ENCODE measurements around the gene GPC1. TPM values are rescaled to one million over a fixed set of nuclear protein-coding genes. Genes with fewer than 3 reads are reported as not detected.

Gene GPC1
- total RNA-seq, 2 experiments from 2014 or later, result 3.4 to 4.7 TPM

- peak; percentile 20 for ATAC-seq (ENCODE audit: low read depth)
- Mint-ChIP-seq H3K27ac (no peak overlapping the region), H3K4me3 (no peak overlapping the region), H3K9me3 (no peaks in the 10 kb centered on the region), H3K4me1 (peaks cover 3% of the 10 kb centered on the region), H3K36me3 (no peaks in the 10 kb centered on the region), H3K27me3 (peaks cover 48% of the 10 kb centered on the region)
- DNase-seq, result no peak
- POLR2A ChIA-PET, result no interaction called here
Observed at GRCh38 chr2:240452462-240453256, 17.2 kb downstream of the GPC1 start.

DNA sequence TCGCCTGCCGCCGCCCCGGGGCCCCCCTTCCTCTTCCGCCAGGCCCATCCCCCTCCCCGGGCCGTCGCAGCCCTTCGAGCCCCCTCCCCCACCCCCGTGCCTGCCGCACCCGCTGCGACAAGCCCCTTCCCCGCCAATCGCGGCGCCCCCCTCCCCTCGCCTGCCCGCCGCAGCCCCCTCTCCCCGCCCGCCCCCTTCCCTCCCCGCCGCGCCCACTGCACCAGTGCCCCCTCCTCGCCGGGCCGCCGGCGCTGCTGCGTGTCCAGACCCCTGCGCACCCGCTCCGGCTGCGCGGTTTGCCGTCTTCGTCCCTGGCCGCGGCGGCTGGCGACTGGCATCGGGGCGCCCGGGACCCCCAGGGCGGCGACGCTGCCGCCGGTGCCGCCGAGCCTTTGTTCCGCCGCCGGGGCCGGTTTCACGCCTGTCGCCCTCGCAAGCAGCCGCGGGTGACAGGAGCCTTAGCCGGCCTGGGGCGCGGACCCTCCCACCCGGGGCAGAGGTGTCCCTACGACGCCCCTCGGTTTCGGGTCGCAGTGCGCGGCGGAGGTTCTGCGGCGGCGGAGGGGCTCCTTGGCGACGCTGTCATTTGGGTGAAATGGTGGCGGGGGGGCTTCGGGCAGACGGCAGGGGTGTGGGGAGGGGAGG lies 18.1 kb downstream of the GPC1 start:
- no peaks in the 10 kb centered on the region for H3K36me3 Mint-ChIP-seq
- no peaks in the 10 kb centered on the region for H3K9me3 Mint-ChIP-seq
- peak overlapping the region; percentile 35 for H3K4me3 Mint-ChIP-seq
- H3K27me3 Mint-ChIP-seq, result peaks cover 48% of the 10 kb centered on the region
- ATAC-seq (ENCODE audit: low read depth) (no peak), DNase-seq (no peak)
- POLR2A ChIA-PET, result no interaction called here
- peaks cover 3% of the 10 kb centered on the region for H3K4me1 Mint-ChIP-seq
- no peak overlapping the region for H3K27ac Mint-ChIP-seq

DNA sequence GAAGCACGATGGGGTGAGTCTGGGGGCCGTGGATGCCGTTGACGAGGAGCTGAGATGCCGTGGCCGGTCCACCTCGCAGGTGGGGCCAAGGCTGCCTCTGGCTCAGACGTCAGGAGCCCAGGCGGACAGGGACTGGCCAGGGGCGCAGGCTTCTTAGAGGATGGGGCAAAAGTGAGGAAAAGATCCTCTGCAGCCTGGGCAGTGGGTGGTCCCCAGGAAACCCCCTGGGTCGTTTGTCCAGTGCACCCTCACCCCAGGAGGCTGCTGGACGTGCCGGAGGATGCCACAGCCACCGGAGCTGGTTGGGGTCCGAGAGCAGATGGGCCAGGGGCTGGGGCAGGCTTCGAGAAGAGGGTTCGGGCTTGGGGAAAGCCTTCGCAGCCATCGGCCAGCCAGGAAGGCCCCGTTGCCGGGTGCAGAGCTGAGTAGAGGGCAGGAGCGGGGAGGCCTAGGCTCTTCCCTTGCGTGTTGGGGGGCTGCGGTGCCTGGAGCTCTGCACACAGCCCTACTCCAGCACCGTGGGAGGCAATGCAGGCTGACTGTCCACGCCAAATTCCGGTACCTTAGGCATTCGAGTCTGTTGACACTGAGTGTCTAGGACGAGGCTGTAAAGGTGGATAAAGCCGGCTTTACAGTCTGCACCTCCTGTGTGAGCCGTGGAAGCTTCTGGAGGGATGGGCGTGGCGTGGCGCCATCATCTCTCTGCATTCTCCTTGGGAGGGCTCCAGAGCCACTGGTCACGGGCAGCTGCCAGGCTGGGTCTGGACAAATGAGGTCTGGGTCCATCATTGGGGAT lies 18.8 kb downstream of the GPC1 start:
- ATAC-seq (ENCODE audit: low read depth), result no peak
- Mint-ChIP-seq H3K4me3 (peak overlapping the region; percentile 35), H3K27ac (no peak overlapping the region), H3K4me1 (peaks cover 3% of the 10 kb centered on the region), H3K27me3 (peaks cover 48% of the 10 kb centered on the region), H3K9me3 (no peaks in the 10 kb centered on the region), H3K36me3 (no peaks in the 10 kb centered on the region)
- POLR2A ChIA-PET, result no interaction called here
- no peak for DNase-seq

- ATAC-seq (ENCODE audit: low read depth) (no peak), DNase-seq (no peak)
- Mint-ChIP-seq H3K9me3 (no peaks in the 10 kb centered on the region), H3K27me3 (peaks cover 47% of the 10 kb centered on the region), H3K4me3 (no peak overlapping the region), H3K4me1 (peaks cover 3% of the 10 kb centered on the region), H3K36me3 (no peaks in the 10 kb centered on the region), H3K27ac (no peak overlapping the region)
- POLR2A ChIA-PET, result no interaction called here
Observed at GRCh38 chr2:240455272-240455646, 19.8 kb downstream of the GPC1 start.

- Mint-ChIP-seq H3K27ac (no peak overlapping the region), H3K4me1 (peaks cover 3% of the 10 kb centered on the region), H3K27me3 (peaks cover 41% of the 10 kb centered on the region), H3K9me3 (no peaks in the 10 kb centered on the region), H3K36me3 (no peaks in the 10 kb centered on the region), H3K4me3 (no peak overlapping the region)
- DNase-seq (no peak), ATAC-seq (ENCODE audit: low read depth) (no peak)
- POLR2A ChIA-PET, result no interaction called here
Observed at GRCh38 chr2:240455647-240456446, 20.4 kb downstream of the GPC1 start.

- no peaks in the 10 kb centered on the region for H3K36me3 Mint-ChIP-seq
- POLR2A ChIA-PET, result no interaction called here
- peaks cover 3% of the 10 kb centered on the region for H3K4me1 Mint-ChIP-seq
- H3K9me3 Mint-ChIP-seq, result no peaks in the 10 kb centered on the region
- peaks cover 34% of the 10 kb centered on the region for H3K27me3 Mint-ChIP-seq
- H3K27ac Mint-ChIP-seq, result no peak overlapping the region
- DNase-seq (no peak), ATAC-seq (ENCODE audit: low read depth) (no peak)
- no peak overlapping the region for H3K4me3 Mint-ChIP-seq
Observed at GRCh38 chr2:240456447-240457222, 21.2 kb downstream of the GPC1 start.

DNA sequence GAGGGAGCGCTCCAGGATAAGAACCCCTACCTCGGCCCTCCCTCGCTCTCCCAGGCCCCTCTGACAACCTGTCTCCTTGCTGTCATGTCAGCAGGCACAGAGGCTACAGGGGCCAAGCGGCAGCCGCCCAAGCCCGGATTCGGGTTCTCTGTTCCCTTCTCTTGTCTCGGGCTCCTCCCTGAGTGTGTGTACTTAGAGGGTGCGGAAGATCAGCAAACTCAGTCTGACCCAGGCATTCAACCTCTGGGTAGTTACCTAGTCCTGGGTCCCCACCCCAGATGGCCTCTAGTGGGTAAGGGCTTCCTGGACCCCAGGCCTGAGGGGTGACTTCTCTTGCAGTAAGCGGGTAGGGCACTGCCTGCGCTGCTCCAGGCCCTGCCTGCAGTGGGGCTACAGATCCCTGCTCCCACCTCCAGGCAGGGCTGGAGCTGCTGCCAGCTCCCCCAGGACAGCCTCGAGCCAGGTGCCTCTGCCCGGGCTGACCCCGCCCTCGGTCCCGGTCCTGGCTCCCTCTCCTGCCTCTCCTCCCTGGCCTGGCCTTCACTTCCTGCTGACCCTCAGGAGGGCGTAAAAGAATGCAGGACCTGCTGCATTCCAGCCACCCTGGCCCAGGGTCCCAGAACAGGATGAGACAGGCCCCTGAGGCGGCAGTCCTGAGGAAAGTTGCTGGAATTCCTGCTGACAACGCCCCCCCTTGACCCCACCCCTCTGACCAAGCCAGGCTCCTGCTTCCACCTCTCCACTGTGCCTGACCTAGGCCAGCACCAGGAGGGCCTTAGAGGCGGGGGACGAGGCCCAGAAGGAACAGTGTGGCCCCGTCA lies 22.0 kb downstream of the GPC1 start:
- ATAC-seq (ENCODE audit: low read depth) (no peak), DNase-seq (no peak)
- Mint-ChIP-seq H3K36me3 (no peaks in the 10 kb centered on the region), H3K9me3 (no peaks in the 10 kb centered on the region), H3K4me1 (no peaks in the 10 kb centered on the region), H3K27ac (no peak overlapping the region), H3K27me3 (peaks cover 28% of the 10 kb centered on the region), H3K4me3 (no peak overlapping the region)
- POLR2A ChIA-PET, result no interaction called here

DNA sequence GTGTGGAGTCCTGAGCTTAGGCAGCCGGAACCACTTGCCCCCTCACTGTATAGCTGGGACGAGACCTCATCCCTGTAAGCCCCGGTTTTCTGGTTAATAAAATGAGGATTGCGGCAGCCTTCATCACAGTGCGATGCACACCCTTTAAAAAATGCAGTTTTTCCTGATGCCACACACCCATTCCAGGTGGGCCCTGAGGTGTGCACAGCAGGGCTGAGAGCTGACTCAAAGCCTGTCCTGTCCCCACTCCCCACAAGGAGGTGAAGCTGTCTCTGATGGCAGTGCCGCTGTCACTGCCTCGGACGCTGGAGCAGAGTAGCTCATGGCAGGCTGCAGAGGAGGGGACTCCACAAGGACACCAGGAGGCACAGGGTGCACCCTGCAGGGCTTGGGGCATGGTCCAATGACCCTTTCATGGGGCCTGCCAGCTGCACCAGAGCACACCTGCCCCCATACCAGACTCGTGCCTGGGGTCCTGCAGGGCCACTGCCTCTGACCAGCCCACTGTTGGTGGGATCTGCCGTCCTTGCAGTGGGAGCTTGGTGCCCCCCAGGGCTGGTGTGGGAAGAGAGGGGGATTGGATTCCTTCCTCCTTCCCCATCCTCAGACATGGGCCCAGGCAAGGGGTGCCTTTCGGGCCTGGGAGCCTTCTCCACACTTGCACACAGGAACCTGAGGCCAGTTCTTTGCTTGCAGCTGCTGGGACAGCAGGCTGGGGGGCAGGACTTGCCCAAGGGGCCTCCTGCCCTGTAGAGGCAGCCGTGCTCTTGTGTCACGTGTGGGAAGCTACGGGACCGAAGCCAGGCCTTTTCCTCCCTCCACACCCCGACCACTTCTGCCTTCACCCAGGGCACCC lies 22.8 kb downstream of the GPC1 start:
- no peak overlapping the region for H3K27ac Mint-ChIP-seq
- no peak overlapping the region for H3K4me3 Mint-ChIP-seq
- no peaks in the 10 kb centered on the region for H3K9me3 Mint-ChIP-seq
- DNase-seq (no peak), ATAC-seq (ENCODE audit: low read depth) (no peak)
- peaks cover 28% of the 10 kb centered on the region for H3K27me3 Mint-ChIP-seq
- POLR2A ChIA-PET, result no interaction called here
- no peaks in the 10 kb centered on the region for H3K4me1 Mint-ChIP-seq
- no peaks in the 10 kb centered on the region for H3K36me3 Mint-ChIP-seq

GRCh38 chr2:240458900-240459391 lies 23.5 kb downstream of the GPC1 start:
- POLR2A ChIA-PET, result no interaction called here
- Mint-ChIP-seq H3K36me3 (no peaks in the 10 kb centered on the region), H3K4me3 (no peak overlapping the region), H3K27ac (no peak overlapping the region), H3K27me3 (peaks cover 27% of the 10 kb centered on the region), H3K4me1 (no peaks in the 10 kb centered on the region), H3K9me3 (no peaks in the 10 kb centered on the region)
- DNase-seq, result peak; percentile 32
- ATAC-seq (ENCODE audit: low read depth), result no peak

DNA sequence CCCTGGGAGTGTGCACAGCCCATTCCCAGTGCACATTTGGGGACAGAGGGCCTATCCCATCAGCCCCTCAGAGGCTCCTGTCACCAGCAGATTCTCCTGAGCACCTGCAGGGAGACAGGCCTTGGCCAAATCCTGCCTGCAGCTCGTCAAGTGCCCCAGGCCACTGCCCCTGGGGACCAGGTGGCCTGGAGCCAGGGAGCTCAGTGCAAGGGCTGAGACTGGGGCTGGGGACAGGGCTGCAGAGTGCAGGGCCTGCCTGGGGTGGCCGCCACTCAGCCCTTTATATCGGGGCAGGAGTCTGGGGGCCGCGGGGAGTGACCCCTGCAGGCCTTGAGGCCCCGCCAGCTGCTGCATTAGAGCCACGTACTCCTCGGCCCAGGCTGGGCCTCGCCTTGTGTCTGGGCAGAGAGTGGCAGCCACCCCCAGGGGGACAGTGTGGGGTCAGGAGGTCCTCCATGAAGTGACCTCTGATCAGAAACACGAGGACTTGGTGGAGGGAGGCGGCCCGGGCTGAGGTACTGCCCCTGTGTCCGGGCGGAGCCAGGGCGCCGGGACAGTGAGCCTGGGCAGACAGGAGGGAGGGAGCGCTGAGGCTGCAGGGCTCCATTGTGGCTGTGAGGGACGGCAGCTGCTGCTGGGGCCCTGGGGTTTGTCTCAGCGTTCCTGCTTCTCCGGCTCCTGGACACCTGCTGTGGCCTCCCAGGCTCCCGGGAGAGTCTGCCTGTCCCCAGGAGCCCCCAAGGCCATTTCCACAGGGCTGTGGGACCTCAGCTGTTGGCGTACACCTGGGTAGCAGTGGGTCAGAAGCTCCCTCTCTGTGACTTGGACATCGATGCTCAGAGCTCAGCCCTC lies 24.2 kb downstream of the GPC1 start:
- Mint-ChIP-seq H3K27ac (no peak overlapping the region), H3K9me3 (no peaks in the 10 kb centered on the region), H3K4me3 (no peak overlapping the region), H3K4me1 (no peaks in the 10 kb centered on the region), H3K36me3 (no peaks in the 10 kb centered on the region), H3K27me3 (peaks cover 20% of the 10 kb centered on the region)
- DNase-seq (no peak), ATAC-seq (ENCODE audit: low read depth) (no peak)
- POLR2A ChIA-PET, result no interaction called here

DNA sequence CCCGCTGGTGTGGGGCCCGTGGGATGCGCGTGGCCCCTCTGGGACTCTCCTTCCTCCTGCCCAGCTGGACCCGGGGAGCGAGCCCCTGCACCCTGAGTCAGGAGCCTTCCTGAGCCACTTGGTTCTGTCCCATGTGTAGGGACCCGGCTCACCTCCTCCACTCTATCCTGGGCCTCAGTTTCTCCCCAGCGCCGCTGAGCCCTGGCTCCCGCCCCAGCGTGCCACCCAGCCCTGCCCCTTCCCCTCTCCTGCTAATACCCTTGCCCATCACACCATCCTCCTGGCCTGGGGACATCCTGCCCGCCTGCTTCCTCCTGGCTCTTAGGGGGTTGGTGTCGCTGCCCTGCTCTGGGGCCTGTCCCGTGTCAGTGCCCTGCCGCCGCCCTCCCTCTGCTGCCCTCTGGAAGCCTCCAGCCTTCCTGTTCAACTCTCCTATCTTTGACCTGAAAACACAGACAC lies 24.8 kb downstream of the GPC1 start:
- H3K9me3 Mint-ChIP-seq, result no peaks in the 10 kb centered on the region
- no peaks in the 10 kb centered on the region for H3K36me3 Mint-ChIP-seq
- POLR2A ChIA-PET, result no interaction called here
- H3K27me3 Mint-ChIP-seq, result peaks cover 15% of the 10 kb centered on the region
- H3K4me1 Mint-ChIP-seq, result no peaks in the 10 kb centered on the region
- no peak for ATAC-seq (ENCODE audit: low read depth)
- DNase-seq, result no peak
- no peak overlapping the region for H3K27ac Mint-ChIP-seq
- no peak overlapping the region for H3K4me3 Mint-ChIP-seq
